ENCODE results near the gene SSBP3. TPM values are rescaled to one million over a fixed set of nuclear protein-coding genes. Genes with fewer than 3 reads are reported as not detected.
A peak's percentile ranks its signal among the peaks of the same experiment; 100 is the strongest.

Gene SSBP3
- total and polyA plus RNA-seq, 2 of the 13 experiments (the other 11 are each of a cell fraction or from before 2014, with no cell fraction given) = 8.5 to 17.6 TPM

DNA sequence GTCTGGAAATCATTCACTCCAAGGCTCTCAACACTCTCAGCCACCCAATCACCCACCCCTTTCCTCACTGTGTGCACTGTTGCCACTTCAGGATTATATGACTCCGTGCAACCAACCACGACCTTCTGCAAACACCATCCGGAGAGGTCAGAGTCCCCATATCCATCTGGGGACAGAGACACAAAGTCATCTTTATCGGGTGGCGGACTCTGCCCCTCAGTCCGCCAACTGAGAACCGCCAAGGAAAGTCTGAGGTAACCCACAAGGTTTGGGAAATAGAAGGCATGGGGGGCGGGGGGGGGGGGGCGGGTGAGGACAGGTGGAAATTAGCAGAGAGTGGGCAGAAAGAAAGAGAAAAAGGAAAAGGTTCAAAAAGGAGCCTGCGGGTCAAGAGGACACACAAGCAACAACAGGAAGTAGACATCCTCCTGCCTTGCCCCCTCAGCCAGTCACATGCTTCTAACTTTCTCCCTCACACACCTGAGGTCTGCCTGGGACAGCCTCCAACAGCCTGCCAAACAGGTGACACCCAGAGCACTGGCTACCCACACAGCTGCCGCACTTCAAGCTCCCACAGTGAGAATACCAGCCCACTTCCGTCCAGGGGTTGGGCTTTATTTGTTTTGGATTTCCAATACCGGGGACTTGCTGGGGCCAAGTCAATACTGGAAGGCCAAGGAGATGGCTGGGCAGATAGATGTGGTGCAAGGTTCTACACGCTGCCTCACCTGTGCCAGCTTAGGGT is 58.1 kb downstream of the SSBP3 start (continued):
- TF ChIP-seq ZNF510 (CRISPR knock-in tag; IDR thresholded peaks at IDR 0.05; ENCODE audit: low read depth) = no peak
- TF ChIP-seq, protein P1, sequence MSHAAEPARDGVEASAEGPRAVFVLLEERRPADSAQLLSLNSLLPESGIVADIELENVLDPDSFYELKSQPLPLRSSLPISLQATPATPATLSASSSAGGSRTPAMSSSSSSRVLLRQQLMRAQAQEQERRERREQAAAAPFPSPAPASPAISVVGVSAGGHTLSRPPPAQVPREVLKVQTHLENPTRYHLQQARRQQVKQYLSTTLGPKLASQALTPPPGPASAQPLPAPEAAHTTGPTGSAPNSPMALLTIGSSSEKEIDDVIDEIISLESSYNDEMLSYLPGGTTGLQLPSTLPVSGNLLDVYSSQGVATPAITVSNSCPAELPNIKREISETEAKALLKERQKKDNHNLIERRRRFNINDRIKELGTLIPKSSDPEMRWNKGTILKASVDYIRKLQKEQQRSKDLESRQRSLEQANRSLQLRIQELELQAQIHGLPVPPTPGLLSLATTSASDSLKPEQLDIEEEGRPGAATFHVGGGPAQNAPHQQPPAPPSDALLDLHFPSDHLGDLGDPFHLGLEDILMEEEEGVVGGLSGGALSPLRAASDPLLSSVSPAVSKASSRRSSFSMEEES (CRISPR knock-in tag; IDR thresholded peaks at IDR 0.05) = 0 out of 2 replicates have a peak, but pooled peaks have one; percentile 16
- TF ChIP-seq, protein P2, sequence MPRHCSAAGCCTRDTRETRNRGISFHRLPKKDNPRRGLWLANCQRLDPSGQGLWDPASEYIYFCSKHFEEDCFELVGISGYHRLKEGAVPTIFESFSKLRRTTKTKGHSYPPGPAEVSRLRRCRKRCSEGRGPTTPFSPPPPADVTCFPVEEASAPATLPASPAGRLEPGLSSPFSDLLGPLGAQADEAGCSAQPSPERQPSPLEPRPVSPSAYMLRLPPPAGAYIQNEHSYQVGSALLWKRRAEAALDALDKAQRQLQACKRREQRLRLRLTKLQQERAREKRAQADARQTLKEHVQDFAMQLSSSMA (CRISPR knock-in tag; IDR thresholded peaks at IDR 0.05) = no peak
- no peak for TF ChIP-seq NFRKB (IDR thresholded peaks at IDR 0.05)
- TF ChIP-seq, protein P3, sequence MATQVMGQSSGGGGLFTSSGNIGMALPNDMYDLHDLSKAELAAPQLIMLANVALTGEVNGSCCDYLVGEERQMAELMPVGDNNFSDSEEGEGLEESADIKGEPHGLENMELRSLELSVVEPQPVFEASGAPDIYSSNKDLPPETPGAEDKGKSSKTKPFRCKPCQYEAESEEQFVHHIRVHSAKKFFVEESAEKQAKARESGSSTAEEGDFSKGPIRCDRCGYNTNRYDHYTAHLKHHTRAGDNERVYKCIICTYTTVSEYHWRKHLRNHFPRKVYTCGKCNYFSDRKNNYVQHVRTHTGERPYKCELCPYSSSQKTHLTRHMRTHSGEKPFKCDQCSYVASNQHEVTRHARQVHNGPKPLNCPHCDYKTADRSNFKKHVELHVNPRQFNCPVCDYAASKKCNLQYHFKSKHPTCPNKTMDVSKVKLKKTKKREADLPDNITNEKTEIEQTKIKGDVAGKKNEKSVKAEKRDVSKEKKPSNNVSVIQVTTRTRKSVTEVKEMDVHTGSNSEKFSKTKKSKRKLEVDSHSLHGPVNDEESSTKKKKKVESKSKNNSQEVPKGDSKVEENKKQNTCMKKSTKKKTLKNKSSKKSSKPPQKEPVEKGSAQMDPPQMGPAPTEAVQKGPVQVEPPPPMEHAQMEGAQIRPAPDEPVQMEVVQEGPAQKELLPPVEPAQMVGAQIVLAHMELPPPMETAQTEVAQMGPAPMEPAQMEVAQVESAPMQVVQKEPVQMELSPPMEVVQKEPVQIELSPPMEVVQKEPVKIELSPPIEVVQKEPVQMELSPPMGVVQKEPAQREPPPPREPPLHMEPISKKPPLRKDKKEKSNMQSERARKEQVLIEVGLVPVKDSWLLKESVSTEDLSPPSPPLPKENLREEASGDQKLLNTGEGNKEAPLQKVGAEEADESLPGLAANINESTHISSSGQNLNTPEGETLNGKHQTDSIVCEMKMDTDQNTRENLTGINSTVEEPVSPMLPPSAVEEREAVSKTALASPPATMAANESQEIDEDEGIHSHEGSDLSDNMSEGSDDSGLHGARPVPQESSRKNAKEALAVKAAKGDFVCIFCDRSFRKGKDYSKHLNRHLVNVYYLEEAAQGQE (IDR thresholded peaks at IDR 0.05; ENCODE audit: borderline replicate concordance in 1 of 2, low read depth in 1 of 2, low read length in 2 of 2) = no peak
- TF ChIP-seq, protein P4, sequence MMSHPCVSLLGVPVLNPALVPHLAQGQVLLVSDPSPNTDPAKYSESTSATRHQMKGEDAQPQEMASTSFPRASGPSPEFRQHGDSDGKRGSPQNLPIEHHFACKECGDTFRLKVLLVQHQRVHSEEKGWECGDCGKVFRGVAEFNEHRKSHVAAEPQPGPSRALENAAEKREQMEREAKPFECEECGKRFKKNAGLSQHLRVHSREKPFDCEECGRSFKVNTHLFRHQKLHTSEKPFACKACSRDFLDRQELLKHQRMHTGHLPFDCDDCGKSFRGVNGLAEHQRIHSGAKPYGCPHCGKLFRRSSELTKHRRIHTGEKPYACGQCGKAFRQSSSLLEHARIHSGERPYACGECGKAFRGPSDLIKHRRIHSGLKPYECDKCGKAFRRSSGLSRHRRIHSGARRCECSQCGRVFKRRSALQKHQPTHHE (CRISPR knock-in tag; IDR thresholded peaks at IDR 0.05; ENCODE audit: borderline replicate concordance) = no peak
- no peak for TF ChIP-seq ZFP36 (IDR thresholded peaks at IDR 0.05; ENCODE audit: borderline replicate concordance, low read depth, low read length, partially characterized antibody)
- 0 out of 2 replicates have a peak, but pooled peaks have one; percentile 54 for TF ChIP-seq CREM (IDR thresholded peaks at IDR 0.05)
- no peak for TF ChIP-seq CREM (CRISPR knock-in tag; IDR thresholded peaks at IDR 0.05)
- TF ChIP-seq, protein P5, sequence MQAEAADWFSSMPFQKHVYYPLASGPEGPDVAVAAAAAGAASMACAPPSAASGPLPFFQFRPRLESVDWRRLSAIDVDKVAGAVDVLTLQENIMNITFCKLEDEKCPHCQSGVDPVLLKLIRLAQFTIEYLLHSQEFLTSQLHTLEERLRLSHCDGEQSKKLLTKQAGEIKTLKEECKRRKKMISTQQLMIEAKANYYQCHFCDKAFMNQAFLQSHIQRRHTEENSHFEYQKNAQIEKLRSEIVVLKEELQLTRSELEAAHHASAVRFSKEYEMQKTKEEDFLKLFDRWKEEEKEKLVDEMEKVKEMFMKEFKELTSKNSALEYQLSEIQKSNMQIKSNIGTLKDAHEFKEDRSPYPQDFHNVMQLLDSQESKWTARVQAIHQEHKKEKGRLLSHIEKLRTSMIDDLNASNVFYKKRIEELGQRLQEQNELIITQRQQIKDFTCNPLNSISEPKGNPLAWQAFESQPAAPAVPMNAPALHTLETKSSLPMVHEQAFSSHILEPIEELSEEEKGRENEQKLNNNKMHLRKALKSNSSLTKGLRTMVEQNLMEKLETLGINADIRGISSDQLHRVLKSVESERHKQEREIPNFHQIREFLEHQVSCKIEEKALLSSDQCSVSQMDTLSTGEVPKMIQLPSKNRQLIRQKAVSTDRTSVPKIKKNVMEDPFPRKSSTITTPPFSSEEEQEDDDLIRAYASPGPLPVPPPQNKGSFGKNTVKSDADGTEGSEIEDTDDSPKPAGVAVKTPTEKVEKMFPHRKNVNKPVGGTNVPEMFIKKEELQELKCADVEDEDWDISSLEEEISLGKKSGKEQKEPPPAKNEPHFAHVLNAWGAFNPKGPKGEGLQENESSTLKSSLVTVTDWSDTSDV (CRISPR knock-in tag; IDR thresholded peaks at IDR 0.05) = no peak
- TF ChIP-seq, protein P6, sequence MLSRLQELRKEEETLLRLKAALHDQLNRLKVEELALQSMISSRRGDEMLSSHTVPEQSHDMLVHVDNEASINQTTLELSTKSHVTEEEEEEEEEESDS (CRISPR knock-in tag; IDR thresholded peaks at IDR 0.05; ENCODE audit: borderline replicate concordance) = no peak
- TF ChIP-seq, protein P7, sequence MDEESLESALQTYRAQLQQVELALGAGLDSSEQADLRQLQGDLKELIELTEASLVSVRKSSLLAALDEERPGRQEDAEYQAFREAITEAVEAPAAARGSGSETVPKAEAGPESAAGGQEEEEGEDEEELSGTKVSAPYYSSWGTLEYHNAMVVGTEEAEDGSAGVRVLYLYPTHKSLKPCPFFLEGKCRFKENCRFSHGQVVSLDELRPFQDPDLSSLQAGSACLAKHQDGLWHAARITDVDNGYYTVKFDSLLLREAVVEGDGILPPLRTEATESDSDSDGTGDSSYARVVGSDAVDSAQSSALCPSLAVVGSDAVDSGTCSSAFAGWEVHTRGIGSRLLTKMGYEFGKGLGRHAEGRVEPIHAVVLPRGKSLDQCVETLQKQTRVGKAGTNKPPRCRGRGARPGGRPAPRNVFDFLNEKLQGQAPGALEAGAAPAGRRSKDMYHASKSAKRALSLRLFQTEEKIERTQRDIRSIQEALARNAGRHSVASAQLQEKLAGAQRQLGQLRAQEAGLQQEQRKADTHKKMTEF (CRISPR knock-in tag; IDR thresholded peaks at IDR 0.05) = no peak
- TF ChIP-seq FOSL1 (CRISPR knock-in tag; IDR thresholded peaks at IDR 0.05; ENCODE audit: borderline replicate concordance) = no peak
- TF ChIP-seq ZNF101 (CRISPR knock-in tag; IDR thresholded peaks at IDR 0.05; ENCODE audit: borderline replicate concordance, low read depth) = no peak
- TF ChIP-seq RCOR2 (CRISPR knock-in tag; IDR thresholded peaks at IDR 0.05) = peak; percentile 34; the same call in 1 of the 2 replicates
